ENCODE measurements around the gene EIF3J.

EIF3J gene

GRCh38 chr15:44536962-44537734 is at the start of gene EIF3J:
EIF3J (plus strand) TSS chr15:44537147; CDS start chr15:44537195, 48 bp downstream.
- CTCF ChIA-PET, result interaction anchor here (1.0 to 3.0 kb wide), 3 partner anchors 9 to 713 kb away, joined by 3 to 15 read pairs (median 3); partner anchors contain the start of gene MFAP1
- POLR2A ChIA-PET, result interaction anchor here (0.6 to 1.5 kb wide), 9 partner anchors 9 to 713 kb away, joined by 3 to 12 read pairs (median 5); partner anchors contain the start of genes GOLM2 and MFAP1
- peak within 1 kb of the TSS; percentile 84 for H3K4me3 ChIP-seq (ENCODE audit: low read depth, low read length)

GRCh38 chr15:44489464-44489863 is 47.5 kb upstream of the EIF3J start:
- no peak overlapping the region for H3K4me3 ChIP-seq (ENCODE audit: low read depth, low read length)
- CTCF ChIA-PET, result interaction anchor here (0.6 to 5.0 kb wide), 3 partner anchors 11 to 628 kb away, joined by 3 to 44 read pairs (median 3); no protein-coding TSS in a partner anchor
- DNase-seq (ENCODE audit: low read depth, low spot score), result peak; percentile 46
- TF ChIP-seq CTCF (IDR thresholded peaks at IDR 0.05; ENCODE audit: insufficient read depth, low read length, missing control alignments), result no peak
- POLR2A ChIA-PET, result interaction anchor here (1.1 to 1.3 kb wide), 2 partner anchors 47 to 63 kb away, joined by 3 to 4 read pairs; partner anchors contain the start of gene EIF3J

More at GRCh38 chr15:44536962-44537734, at the start of gene EIF3J:
- TF ChIP-seq CTCF (IDR thresholded peaks at IDR 0.05; ENCODE audit: insufficient read depth, low read length, missing control alignments), result no peak
- peak; percentile 71 for DNase-seq (ENCODE audit: low read depth, low spot score)

- TF ChIP-seq CTCF (IDR thresholded peaks at IDR 0.05; ENCODE audit: insufficient read depth, low read length, missing control alignments), result no peak
- CTCF ChIA-PET, result interaction anchor here (1.0 to 5.0 kb wide), 4 partner anchors 9 to 35 kb away, joined by 3 to 44 read pairs (median 3); no protein-coding TSS in a partner anchor
- no peak for DNase-seq (ENCODE audit: low read depth, low spot score)
- no peak overlapping the region for H3K4me3 ChIP-seq (ENCODE audit: low read depth, low read length)
- POLR2A ChIA-PET, result interaction anchor here (1.3 kb wide), 1 partner anchor 64 kb away, joined by 3 read pairs; no protein-coding TSS in a partner anchor
Observed at GRCh38 chr15:44490622-44491021, 46.3 kb upstream of the EIF3J start.

GRCh38 chr15:44492040-44492439 is 44.9 kb upstream of the EIF3J start:
- no peak overlapping the region for H3K4me3 ChIP-seq (ENCODE audit: low read depth, low read length)
- DNase-seq (ENCODE audit: low read depth, low spot score), result no peak
- ChIA-PET CTCF (interaction anchor here (1.0 to 5.0 kb wide), 4 partner anchors 9 to 622 kb away, joined by 3 to 44 read pairs (median 4); no protein-coding TSS in a partner anchor), POLR2A (no interaction called here)
- no peak for TF ChIP-seq CTCF (IDR thresholded peaks at IDR 0.05; ENCODE audit: insufficient read depth, low read length, missing control alignments)

- no peak for TF ChIP-seq CTCF (IDR thresholded peaks at IDR 0.05; ENCODE audit: insufficient read depth, low read length, missing control alignments)
- ChIA-PET CTCF (interaction anchor here (1.6 to 5.0 kb wide), 3 partner anchors 9 to 620 kb away, joined by 3 to 44 read pairs (median 5); no protein-coding TSS in a partner anchor), POLR2A (no interaction called here)
- no peak overlapping the region for H3K4me3 ChIP-seq (ENCODE audit: low read depth, low read length)
- DNase-seq (ENCODE audit: low read depth, low spot score), result no peak
Observed at GRCh38 chr15:44492672-44493071, 44.3 kb upstream of the EIF3J start.

GRCh38 chr15:44495562-44495961 is 41.4 kb upstream of the EIF3J start:
- no peak for TF ChIP-seq CTCF (IDR thresholded peaks at IDR 0.05; ENCODE audit: insufficient read depth, low read length, missing control alignments)
- POLR2A ChIA-PET, result no interaction called here
- DNase-seq (ENCODE audit: low read depth, low spot score), result no peak
- no peak overlapping the region for H3K4me3 ChIP-seq (ENCODE audit: low read depth, low read length)
- CTCF ChIA-PET, result interaction anchor here (1.0 kb wide), 1 partner anchor 593 kb away, joined by 3 read pairs; no protein-coding TSS in a partner anchor

Data from AG04449 (cell line).